Measurements from ENCODE around the gene C6orf132. TPM values are rescaled to one million over a fixed set of nuclear protein-coding genes. Genes with fewer than 3 reads are reported as not detected.

C6orf132 gene
- total and polyA plus RNA-seq, 9 of the 15 experiments (the other 6 are each of a cell fraction or from before 2014, with no cell fraction given) = 0.06 to 0.35 (median 0.14) TPM

DNA sequence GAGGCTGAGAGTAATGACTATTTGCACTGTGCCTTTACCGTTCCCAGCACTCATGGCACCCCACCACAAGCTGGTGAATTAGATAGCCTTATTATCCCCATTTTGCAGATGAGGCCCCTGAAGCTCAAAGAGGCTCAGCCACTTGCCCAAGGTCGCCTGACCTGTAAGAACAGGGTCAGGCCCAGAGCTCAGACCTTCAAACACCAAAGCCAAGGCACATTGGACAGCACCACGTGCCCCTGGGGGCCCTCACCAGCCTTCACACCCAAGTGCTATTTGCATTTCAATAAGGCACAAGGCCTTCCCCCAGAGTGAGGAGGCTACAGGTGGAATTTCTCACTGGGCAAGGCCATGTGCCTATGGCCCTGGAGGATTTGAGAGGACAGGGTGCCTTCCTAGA lies 14.2 kb upstream of the C6orf132 start:
- FAIRE-seq = no peak
- TF ChIP-seq, protein P1, sequence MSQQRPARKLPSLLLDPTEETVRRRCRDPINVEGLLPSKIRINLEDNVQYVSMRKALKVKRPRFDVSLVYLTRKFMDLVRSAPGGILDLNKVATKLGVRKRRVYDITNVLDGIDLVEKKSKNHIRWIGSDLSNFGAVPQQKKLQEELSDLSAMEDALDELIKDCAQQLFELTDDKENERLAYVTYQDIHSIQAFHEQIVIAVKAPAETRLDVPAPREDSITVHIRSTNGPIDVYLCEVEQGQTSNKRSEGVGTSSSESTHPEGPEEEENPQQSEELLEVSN (IDR thresholded peaks at IDR 0.05; ENCODE audit: borderline replicate concordance in 1 of 2, extremely low read depth in 1 of 2, insufficient read depth in 1 of 2, insufficient read length in 1 of 2, low read depth in 1 of 2, low read length in 1 of 2, poor library complexity in 1 of 2, severe bottlenecking in 1 of 2) = peak in 1 of 2 experiments; percentile 14
- TF ChIP-seq TAF7 (tag; IDR thresholded peaks at IDR 0.05) (no peak), ZNF76 (CRISPR knock-in tag; IDR thresholded peaks at IDR 0.05; ENCODE audit: borderline replicate concordance) (no peak), PML (IDR thresholded peaks at IDR 0.05; ENCODE audit: low read length) (no peak), SNIP1 (IDR thresholded peaks at IDR 0.05; ENCODE audit: low read depth) (no peak), ELF1 (tag; IDR thresholded peaks at IDR 0.05) (no peak), DMBX1 (CRISPR knock-in tag; IDR thresholded peaks at IDR 0.05; ENCODE audit: borderline replicate concordance) (no peak), L3MBTL2 (IDR thresholded peaks at IDR 0.05) (peak; percentile 61), HDAC3 (IDR thresholded peaks at IDR 0.05; ENCODE audit: borderline replicate concordance, partially characterized antibody) (no peak), ZFPM2 (CRISPR knock-in tag; IDR thresholded peaks at IDR 0.05) (no peak), PRPF4 (IDR thresholded peaks at IDR 0.05; ENCODE audit: insufficient read depth, low read depth, low read length, poor library complexity, severe bottlenecking) (no peak), HDAC6 (IDR thresholded peaks at IDR 0.05; ENCODE audit: low read depth, low read length) (no peak), RBM14 (IDR thresholded peaks at IDR 0.05; ENCODE audit: borderline replicate concordance, insufficient read depth, low read depth, low read length) (no peak), CHCHD3 (CRISPR knock-in tag; IDR thresholded peaks at IDR 0.05) (no peak), SMAD1 (IDR thresholded peaks at IDR 0.05; ENCODE audit: low read depth, low read length, partially characterized antibody) (no peak), ADNP (tag; IDR thresholded peaks at IDR 0.05) (no peak), ZNF282 (CRISPR knock-in tag; IDR thresholded peaks at IDR 0.05) (no peak)
- TF ChIP-seq, protein P2, sequence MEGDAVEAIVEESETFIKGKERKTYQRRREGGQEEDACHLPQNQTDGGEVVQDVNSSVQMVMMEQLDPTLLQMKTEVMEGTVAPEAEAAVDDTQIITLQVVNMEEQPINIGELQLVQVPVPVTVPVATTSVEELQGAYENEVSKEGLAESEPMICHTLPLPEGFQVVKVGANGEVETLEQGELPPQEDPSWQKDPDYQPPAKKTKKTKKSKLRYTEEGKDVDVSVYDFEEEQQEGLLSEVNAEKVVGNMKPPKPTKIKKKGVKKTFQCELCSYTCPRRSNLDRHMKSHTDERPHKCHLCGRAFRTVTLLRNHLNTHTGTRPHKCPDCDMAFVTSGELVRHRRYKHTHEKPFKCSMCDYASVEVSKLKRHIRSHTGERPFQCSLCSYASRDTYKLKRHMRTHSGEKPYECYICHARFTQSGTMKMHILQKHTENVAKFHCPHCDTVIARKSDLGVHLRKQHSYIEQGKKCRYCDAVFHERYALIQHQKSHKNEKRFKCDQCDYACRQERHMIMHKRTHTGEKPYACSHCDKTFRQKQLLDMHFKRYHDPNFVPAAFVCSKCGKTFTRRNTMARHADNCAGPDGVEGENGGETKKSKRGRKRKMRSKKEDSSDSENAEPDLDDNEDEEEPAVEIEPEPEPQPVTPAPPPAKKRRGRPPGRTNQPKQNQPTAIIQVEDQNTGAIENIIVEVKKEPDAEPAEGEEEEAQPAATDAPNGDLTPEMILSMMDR (IDR thresholded peaks at IDR 0.05 in 2 of 3, conservative IDR thresholded peaks at IDR 0.05 in 1 of 3; ENCODE audit: insufficient read depth in 2 of 3, low read depth in 1 of 3, low read length in 3 of 3) = no peak
- TF ChIP-seq, protein P3, sequence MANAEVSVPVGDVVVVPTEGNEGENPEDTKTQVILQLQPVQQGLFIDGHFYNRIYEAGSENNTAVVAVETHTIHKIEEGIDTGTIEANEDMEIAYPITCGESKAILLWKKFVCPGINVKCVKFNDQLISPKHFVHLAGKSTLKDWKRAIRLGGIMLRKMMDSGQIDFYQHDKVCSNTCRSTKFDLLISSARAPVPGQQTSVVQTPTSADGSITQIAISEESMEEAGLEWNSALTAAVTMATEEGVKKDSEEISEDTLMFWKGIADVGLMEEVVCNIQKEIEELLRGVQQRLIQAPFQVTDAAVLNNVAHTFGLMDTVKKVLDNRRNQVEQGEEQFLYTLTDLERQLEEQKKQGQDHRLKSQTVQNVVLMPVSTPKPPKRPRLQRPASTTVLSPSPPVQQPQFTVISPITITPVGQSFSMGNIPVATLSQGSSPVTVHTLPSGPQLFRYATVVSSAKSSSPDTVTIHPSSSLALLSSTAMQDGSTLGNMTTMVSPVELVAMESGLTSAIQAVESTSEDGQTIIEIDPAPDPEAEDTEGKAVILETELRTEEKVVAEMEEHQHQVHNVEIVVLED (CRISPR knock-in tag; IDR thresholded peaks at IDR 0.05) = no peak

More for the DNA sequence above, 14.2 kb upstream of the C6orf132 start:
- Histone ChIP-seq H3K9me3 (replicated peaks; ENCODE audit: control insufficient read depth, insufficient read depth, low read depth, low read length) (no peaks in the 10 kb centered on the region), H3K4me2 (ENCODE audit: insufficient read depth, low read length) (no peak overlapping the region; the same call in 1 of the 2 replicates), H4K20me1 (replicated peaks; ENCODE audit: control insufficient read depth, insufficient read depth, low read length) (no peaks in the 10 kb centered on the region), H3K9ac (ENCODE audit: insufficient read depth in 1 of 2, low read depth in 2 of 2, low read length in 2 of 2) (peak overlapping the region in 1 of 2 experiments; percentile 75; a peak in 1 of 4 replicates), H3K27me3 (ENCODE audit: control insufficient read depth in 2 of 2, insufficient read depth in 2 of 2, low read length in 2 of 2) (peaks cover 5 to 36% of the 10 kb centered on the region in 2 experiments; a peak in 4 of 5 replicates), H3K27ac (ENCODE audit: extremely low read depth, low read depth, low read length) (no peak overlapping the region), H3K79me2 (ENCODE audit: control insufficient read depth, insufficient read depth, low read length) (no peaks in the 10 kb centered on the region), H3K4me1 (replicated peaks in 1 of 2; ENCODE audit: control insufficient read depth in 2 of 2, insufficient read depth in 2 of 2, low read length in 2 of 2) (peaks cover 0 to 7% of the 10 kb centered on the region in 2 experiments; a peak in 3 of 5 replicates), H2AFZ (ENCODE audit: low read depth, low read length) (peak overlapping the region; percentile 2; the same call in 1 of the 2 replicates), H3K9me1 (ENCODE audit: control insufficient read depth, insufficient read depth, low read length) (no peaks in the 10 kb centered on the region), H3K36me3 (ENCODE audit: control insufficient read depth, insufficient read depth, low read length) (no peaks in the 10 kb centered on the region; the same call in 2 of the 3 replicates), H3K4me3 (no peak overlapping the region)
- DNase-seq (ENCODE audit: extremely low read depth in 1 of 4, low spot score in 3 of 4) (no peak), ATAC-seq (no peak)
- WGBS (ENCODE audit: insufficient coverage, low coverage, missing lambda C conversion rate) = 15% methylated on average over 3 of the region's 3 CpGs
- ChIA-PET CTCF (ENCODE audit: low intra/inter-chr PET ratio) (no interaction called here), POLR2A (interaction anchor here (0.6 to 0.9 kb wide), 4 partner anchors 9 to 106 kb away, joined by 3 to 4 read pairs (median 4); partner anchors contain the start of gene TAF8)
- in situ Hi-C loops (cut with MboI) = no loop called here
- intact Hi-C loops (cut with micrococcal nuclease) = no loop called here
- no TSS peak for BruUV-seq (replicated peaks)

Data from K562 (cell line).